Activated CD8-positive, alpha-beta memory T cell treated with anti-CD3 and anti-CD28 coated beads for 24 hours (primary cell): ENCODE measurements around the gene MYL9.
"Not testable (repeated sequence)": the region's sequence is repeated elsewhere in the genome, so short reads cannot be mapped to it uniquely, and the experiment has no call there.

Experiments used
- DNase-seq: peaks from one replicate; pipeline ENCODE4 v3.0.0-alpha.2; 2020

Gene MYL9

DNA sequence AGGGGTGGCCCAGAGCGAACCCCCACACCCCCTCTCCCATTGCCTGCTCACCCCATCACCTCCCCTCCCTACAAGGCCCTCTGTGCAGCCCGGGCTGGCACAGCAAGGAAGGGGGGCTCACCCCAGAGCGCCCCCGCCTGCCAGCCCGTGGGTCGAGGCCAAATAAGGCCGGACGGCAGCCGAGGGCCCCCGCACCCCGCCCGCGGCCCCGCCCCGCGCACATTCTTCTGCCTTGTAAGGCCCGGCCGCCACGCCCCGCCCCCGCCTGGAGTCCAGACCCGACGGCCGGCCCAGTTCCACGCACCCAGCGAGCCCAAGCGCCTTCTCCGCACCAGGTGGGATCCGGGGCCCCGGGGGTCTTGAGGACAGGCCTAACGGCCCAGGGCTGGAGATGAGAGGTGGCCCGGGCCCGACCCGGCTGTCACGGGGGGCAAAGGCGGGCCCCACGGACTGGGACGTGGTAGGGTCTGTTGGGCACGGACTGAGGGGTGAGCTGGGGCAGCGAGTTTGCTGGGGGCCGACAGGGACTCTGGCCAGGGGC is at the start of gene MYL9:
MYL9 (plus strand) TSS at position 293 of the 541 bp plus-strand sequence. CDS start 3,366 bp downstream, outside the sequence.
- DNase-seq: no peak

DNA sequence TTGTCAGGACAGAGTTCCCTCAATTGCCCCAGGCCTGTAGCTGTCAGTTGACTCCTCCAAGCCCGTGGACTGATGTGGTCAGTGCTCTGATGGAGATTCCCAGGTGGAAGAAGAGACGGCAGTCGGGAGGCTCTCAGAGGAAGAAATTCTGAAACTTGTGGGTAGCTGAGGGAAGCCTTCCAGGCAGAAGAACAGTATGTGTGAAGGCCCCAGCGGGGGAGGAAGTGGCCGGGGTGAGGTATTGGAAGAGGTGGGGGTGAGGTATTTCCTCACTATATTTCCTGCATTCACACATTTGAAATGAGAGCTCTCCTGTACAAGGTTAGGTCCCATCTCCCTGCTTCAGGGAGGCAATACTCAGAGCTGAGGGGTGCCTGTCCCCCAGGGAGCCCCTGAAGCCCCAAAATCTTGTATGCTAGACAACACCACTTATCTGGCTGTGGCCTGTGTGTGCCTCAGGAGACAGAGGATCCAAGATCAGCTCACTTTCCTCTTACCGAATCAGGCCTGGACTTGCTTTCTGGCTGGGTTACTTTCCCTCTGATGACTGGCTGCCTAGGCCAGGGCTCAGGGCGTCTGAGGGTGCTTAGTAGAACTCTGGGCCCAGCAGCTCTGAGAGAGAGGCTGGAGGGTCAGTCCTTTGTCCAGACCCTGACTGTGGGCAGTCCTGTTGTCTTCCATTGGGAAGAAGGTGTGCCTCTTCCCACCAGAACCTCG is 49.3 kb upstream of the MYL9 start:
- peak; percentile 79 for DNase-seq

DNA sequence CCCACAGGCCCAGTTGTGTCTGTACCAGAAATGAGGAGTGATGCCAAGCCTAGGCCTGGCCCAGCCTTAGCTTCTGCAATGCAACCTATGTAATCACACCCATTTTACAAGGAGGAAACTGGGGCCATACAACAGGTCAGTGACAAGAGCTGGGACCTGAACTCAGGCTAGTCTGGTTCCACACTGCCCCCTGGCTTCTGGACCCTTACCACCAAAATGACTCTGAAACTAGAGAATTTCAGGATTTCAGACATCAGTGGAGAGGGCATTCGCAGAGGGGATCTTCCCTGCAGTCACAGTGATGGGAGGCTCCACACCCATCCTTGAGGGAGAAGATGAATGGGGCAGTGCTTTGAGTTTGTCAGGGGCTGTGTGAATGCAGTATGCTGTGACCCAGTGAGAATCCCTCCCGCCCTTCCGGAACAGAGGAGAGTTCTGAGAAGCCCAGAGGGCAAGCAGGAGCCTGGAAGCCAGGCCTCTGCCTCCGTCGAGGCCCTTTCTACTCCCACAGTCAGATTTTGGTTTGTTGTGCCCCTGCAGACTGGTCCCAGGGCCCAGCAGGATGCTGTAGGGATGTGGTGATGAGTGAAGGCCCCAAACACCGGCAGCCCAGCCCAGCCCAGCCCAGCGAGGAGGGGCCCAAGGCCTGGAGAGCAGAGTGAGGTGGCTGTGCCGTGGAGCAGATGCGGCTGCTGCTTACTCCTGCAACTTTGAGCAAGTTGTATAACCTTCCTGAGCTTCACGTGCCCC is 48.1 kb upstream of the MYL9 start:
- DNase-seq: no peak

DNA sequence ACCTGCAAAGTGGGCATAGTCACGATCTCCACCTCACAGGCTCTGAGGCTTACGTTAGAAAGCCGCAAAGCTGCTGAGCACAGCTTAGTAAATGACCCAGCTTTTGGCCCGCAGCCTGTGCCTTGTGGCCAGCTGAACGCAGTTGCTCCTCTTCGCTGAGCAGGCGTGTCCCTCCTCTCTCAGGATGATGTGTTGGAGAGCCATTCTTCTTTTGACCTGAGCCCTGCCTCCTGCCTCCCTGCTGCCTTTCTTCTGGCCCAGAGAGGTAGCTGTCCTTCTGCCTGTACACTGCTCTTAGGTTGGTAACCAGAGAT is 47.6 kb upstream of the MYL9 start:
- DNase-seq: no peak

DNA sequence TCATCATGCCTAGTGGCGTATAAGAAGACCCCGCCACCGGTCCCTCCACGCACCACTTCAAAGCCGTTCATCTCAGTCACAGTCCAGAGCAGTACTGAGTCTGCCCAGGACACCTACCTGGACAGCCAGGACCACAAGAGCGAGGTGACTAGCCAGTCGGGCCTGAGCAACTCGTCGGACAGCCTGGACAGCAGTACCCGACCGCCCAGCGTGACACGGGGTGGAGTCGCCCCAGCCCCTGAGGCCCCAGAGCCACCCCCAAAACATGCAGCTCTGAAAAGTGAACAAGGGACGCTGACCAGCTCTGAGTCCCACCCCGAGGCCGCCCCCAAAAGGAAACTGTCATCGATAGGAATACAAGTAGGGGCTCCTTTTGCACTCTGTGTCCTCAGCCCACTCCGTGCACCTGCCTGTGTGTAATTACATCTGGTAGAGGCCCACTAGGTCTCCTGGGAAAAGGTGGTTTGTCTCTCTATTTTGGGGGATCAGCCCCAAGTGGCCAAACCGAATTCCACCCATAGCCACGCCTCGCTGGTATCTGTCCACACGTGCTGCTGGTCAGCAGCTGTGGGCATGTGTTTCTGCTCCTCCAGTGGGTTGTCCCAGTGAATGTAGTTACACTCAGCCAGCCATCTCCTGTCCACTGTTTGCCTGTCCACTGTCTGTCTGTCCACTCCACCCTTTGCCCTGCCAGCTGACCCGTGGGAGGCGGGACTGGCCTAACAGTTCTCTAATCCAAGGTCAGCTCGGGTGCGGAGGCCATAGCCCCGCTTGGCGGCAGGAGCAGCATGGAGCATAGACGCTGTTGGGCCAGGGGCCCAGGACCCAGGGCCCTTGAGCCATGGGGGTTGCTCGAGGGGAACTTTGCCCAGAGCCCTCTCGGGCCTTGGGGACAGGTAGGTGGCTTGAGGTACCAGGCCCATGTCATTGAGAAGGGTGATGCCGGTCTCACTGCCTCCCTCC is 44.3 kb upstream of the MYL9 start:
- no peak for DNase-seq

DNA sequence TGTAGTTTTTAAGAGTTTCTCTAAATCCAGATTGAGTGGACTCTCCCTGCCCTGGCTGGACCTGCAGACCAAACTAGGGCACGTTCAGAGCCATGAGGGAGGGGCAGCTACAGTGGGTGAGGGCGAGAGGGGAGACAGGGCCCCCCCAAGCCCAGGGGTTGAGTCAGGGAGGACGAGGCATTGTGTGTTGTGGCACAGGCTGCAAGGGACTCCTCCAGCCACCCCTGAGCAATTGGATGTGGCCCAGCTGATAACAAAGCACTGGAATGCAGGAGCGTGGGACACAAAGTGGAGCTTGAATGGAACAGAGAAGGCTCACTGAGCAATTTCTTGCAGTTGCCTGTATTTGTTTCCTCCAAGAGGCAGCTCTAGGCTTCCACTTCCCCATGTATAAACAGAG is 43.5 kb upstream of the MYL9 start:
- no peak for DNase-seq

DNA sequence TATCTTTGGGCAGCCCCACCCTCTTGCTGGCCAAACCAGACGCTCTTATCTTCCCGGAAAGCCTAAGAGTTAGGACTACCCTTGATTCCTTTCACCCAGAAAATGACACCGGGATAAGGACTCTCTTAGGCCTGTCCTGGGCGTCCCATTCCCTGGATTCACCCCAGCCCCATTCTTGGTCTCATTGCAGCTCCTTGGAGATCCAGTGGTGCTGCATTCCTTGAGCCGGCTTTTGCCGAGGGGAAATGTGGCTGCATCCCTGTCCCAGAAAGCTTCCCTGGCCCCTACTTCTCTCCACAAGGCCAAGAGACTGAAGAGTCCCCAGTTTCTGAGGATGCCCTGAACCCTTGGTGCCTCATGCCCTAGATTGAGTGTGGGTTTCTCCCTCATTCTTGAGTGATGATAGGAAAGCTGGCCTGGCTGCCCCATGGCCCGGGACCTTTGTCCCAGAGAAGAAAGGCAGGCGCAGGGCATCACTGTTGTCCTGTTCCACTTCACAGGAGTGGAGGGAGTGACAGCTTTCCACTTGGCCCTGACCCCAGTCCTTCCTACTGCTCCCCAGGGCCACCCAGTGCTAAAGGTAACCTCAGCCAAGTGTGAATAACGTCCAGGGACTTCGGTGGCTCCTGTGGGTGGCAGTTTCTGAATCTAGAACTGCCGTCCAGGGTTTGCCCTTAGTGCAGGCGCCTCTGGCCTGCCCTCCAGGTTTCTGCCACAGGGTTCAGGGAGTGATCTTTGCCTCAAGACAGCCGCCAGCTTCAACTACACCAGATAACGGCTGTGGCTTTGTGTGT is 42.7 kb upstream of the MYL9 start:
- DNase-seq: no peak

DNA sequence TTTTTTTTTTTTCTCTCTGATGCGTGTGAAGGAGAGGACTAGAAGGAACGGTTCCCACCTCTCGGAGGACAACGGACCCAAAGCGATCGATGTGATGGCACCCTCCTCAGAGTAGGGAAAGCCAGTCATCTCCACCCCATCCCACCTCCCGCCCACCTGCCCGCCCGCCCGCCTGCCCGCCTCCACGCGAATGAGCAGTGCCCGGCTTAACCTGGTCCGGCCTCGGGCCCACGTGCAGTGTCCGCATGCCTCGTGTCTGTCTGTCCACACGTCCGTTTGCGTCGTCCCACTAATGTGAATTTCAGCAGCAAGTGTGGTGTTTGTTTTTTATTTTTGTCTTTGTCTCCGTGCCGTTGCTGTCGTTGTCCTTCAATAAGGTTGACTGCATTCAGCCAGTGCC is 42.1 kb upstream of the MYL9 start:
- no peak for DNase-seq

DNA sequence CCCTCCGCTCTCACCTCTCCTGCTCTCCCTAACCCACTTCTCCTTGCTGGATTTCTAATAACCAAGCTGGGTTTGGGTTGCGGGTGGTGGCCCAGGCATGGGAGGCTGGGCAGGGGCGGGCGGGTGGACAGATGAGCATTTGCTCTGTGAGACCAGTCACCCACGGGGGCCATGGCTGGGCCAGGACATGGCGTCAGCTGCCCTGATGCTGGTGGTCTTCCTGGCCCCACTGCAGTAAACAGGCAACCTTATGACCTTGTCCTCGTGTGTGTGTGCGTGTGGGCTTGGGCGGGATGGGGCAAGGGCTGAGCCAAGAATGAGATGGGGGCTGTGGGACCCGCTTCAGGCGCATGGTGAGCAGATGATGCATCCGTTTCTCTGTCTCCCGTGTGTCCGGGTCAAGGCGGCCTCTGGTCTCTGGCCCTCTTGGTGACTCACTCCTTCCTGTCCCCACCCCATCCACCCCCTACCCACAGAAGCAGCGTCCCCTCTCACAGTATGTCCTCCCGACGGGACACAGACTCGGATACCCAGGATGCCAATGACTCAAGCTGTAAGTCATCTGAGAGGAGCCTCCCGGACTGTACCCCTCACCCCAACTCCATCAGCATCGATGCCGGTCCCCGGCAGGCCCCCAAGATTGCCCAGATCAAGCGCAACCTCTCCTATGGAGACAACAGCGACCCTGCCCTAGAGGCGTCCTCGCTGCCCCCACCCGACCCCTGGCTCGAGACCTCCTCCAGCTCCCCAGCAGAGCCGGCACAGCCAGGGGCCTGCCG is 41.4 kb upstream of the MYL9 start:
- DNase-seq: no peak

DNA sequence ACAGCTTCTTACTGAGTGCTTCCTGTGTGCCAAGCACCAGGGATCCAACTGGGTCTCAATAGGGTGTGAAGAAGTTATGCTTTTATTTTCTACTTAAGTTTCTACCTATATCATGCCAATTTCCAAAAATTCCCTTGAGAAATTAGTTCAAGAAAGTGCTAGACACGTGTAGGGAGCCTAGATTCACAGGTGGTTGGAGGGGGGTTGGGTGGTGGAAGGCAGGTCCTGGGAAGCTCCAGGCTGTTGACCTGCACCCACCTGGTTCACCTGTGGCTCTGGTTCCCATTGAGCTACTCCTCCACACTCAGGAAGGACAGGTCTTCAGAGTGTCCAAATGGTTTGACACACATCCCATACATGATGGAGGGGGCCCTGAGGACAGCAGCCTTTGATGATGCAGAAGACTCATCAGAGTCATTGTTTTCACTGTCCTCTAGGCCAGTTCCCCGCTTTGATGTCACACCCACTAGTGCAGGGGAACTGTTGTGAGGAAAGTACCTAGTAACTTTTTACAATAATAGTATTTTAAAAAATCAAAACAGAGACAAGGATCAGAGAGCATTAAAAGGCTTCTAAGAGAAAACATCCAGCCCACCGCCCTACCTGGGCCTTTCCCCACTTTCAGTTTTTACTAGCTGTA is 39.8 kb upstream of the MYL9 start:
- DNase-seq: no peak

DNA sequence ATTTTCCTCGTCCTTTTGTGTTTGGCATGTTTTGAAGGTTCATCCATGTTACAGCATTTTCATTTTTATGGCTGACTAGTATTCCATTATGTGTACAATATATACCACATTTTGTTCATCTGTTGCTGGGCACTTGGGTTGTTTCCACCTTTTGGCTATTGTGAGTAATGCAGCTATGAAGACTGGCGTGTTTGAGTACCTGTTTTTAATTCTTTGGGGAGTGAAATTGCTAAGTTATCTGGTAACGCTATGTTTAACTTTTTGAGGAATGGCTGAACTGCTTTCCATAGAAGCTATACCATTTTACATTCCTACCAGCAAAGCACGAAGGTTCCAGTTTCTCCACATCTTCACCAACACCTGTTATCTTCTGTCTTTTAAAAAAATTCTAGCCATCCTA is 37.0 kb upstream of the MYL9 start:
- no peak for DNase-seq

DNA sequence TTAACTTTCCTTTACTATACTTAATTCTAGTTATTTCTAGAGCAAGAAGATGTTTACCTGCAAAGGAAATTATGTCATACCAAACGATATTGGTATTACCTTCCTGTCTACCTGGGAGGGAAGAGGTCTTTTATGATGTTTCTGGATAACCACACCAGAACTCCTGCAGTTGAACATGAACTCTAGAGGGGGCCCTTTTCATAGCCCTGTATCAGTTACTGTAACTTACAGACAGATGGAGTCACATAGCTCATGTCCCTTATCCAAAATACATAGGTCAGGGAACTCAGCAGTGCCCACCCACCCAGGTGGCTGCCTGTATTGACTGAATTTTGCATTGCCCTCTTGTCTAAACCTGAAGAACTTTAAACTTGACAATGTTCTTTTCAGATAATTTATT is 35.1 kb upstream of the MYL9 start:
- DNase-seq: no peak

DNA sequence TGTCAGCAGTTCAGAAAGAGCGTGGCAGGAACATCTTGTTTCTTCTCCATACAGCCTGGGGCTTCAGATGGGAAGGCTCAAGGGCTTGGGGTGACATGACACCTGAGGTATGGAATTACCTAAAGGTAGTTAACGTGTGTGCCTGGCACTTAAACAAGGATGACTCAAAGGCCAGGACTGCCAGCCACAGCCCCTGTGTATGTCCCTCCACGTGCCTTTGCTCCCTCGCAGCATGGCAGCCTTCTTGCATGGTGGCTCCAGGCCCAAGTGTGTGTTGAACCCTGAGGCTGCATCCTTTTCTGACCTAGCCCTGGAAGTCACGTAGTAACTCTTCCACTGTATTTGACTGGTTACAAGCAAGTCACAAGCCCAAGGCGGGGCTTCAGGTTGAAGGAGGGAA is 33.6 kb upstream of the MYL9 start:
- no peak for DNase-seq

DNA sequence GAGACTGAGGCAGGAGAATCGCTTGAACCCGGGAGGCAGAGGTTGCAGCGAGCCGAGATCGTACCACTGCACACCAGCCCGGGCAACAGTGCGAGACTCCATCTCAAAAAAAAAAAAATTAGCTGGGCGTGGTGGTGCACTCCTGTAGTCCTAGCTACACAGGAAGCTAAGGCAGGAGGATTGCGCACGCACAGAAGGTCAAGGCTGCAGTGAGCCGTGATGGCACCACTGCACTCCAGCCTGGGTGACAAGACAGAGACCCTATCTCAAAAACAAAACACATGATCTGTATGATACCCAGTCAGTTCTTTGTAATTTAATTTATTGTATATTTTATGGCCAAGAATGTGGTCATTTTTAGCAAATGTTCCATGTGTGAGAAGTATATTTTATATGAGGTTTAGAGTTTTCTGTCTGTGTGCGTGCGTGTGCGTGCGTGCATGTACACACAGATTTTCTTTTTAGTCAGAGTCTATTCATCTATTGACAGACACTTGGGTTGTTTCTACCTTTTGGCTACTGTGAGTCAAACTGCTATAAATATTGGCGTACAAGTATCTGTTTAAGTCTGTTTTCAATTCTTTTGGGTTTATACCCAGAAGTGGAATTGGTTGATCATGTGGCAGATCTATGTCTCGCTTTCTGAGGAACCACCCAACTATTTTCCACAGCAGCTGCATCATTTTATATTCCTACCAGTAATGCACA is 22.2 kb upstream of the MYL9 start:
- DNase-seq: no peak

DNA sequence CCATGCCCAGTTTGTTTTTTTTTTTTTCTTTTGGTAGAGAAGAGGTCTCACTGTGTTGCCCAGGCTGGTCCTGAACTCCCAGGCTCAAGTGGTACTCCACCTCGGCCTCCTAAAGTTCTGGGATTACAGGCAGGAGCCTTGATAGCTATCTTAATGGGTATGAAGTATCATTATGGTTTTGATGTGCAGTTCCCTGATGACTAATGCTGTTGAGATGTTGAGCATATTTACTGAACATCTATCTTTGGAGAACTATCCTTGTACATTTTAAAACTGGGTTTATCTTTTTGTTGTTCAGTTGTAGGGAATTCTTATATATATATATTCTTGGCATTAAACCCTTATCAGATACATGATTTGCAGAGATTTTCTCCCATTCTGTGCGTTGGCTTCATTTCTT is 21.4 kb upstream of the MYL9 start:
- DNase-seq: no peak

DNA sequence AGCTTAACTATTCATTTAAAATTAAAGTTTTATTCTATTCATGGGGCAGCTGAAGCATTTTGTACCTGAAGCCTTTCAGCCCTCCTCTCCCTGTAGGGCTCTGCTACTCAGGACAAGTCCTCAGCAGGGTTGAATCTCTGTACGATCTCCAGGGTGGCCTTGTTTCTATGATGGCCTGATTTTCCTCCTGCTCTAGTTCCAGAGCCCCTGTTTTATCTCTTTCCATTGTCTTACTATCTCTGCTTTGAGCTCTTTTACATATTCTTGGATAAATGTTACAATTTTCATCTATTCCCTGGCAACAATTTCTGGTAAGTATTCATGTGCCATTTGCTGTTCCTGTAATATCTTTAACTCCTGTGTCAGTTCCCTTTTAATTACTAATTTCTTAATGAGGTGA is 19.8 kb upstream of the MYL9 start:
- no peak for DNase-seq

DNA sequence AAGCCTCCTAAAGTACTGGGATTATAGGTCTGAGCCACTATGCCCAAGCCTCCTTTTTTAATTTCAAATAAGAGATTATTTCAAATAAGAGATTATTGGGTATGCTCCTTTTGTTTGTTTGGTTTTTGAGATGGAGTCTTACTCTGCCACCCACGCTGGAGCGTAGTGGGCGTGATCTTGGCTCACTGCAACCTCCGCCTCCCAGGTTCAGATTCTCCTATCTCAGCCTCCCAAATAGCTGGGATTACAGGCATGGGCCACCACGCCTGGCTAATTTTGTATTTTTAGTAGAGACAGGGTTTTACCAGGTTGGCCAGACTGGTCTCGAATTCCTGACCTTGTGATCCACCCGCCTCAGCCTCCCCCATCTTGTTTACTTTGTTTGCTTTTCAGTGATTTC is 18.9 kb upstream of the MYL9 start:
- not testable (repeated sequence) for DNase-seq

DNA sequence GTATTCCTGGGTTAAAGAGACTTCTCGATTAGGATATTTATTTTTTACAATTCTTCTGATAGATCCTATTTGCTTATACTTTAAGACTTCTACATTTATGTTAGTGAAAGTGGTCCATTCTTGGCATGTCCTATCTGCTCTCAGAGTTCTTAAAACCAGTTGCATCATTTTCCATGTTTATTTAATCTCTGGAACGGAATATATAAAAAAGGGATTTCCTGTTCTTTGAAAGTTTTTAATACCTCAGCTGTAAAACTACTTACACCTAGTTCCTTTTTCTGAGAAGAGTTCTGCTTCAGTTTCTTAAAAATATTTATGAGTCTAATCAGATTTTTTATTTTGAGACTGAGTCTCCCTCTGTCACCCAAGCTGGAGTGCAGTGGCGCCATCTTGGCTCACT is 18.0 kb upstream of the MYL9 start:
- no peak for DNase-seq

DNA sequence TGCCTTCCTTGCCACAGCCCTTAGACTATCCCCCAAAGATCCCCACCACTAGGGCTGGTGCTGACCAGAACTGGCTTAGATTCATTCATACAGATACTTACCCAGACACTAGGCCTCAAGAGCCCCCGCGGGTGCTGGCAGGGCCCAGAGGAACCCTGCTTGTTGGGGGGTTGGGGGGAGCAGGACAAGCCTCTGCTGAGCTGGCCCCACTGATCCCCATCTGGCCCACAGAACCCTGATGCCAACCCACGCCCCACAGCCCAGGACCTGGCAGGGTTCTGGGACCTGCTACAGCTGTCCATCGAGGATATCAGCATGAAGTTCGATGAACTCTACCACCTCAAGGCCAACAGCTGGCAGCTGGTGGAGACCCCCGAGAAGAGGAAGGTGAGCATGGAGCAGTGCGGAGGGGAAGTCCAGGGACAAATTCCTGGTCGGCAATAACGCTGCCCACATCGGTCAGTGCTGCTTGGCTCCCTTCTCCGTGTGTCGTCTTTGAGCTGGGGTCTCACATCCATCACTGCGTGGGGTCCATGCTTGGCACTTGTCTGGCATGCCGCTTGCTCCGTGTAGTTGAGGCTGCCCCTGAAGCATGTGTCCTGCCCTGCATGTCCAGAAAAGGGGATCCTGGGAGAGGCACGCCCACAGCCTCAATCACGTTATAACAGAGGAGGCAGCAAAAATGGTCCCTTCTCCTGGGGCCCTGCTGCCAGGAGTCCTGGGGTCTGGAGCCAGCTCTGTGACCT is 15.5 kb upstream of the MYL9 start:
- DNase-seq: no peak

DNA sequence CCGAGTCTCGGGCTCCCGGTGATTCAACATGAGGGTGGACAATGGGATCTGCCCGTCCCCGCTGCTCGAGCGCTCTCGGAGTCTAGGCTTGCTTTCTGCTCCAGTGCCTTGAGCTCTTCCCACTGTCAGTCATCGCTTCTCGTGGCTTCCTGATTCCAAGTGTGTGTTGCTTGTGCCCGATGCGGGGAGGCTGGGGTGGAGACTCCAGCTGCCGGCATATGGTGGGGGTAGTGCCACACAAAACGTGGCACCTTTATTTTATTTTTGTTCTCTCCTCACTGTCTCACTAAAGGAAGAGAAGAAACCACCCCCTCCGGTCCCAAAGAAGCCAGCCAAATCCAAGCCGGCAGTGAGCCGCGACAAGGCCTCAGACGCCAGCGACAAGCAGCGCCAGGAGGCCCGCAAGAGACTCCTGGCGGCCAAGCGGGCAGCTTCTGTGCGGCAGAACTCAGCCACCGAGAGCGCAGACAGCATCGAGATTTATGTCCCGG is 14.8 kb upstream of the MYL9 start:
- DNase-seq: no peak
